A172 (cell line): ENCODE measurements around the gene TMEM132D. TPM values are rescaled to one million over a fixed set of nuclear protein-coding genes. Genes with fewer than 3 reads are reported as not detected.

Experiments
- DNase-seq: peaks from one replicate; pipeline ENCODE4 v3.0.0-alpha.2; 2015; ENCODE audit warnings: low spot score
- total RNA-seq: library from RNA; depleted of rRNA; stranded (reverse); fragments of >200 nt; shearing (Covaris generic); gene quantifications from 2 replicates; pipeline ENCODE4 v1.2.3, GENCODE V29; 2014

TMEM132D gene
- total RNA-seq, 1 experiment from 2014 or later = not detected

DNA sequence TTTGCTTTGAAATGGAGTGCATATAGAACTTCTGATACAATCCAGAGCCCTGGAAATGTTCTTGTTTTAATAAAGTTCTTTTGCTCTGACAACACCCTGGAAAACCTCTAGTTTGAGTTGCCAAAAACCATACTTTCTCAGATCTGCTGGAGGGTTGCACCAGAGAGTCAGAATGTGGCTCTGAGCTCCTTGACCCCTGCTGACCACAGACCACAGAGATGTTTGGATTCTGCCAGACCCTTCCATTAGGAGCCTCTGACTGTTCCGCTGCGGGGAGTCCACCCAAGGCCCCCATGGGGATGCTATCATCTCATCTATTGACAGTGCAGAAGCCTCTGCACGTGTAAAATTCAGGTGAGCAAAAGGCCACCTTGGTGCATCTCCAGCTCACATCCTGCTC lies 718.0 kb downstream of the TMEM132D start:
- no peak for DNase-seq

DNA sequence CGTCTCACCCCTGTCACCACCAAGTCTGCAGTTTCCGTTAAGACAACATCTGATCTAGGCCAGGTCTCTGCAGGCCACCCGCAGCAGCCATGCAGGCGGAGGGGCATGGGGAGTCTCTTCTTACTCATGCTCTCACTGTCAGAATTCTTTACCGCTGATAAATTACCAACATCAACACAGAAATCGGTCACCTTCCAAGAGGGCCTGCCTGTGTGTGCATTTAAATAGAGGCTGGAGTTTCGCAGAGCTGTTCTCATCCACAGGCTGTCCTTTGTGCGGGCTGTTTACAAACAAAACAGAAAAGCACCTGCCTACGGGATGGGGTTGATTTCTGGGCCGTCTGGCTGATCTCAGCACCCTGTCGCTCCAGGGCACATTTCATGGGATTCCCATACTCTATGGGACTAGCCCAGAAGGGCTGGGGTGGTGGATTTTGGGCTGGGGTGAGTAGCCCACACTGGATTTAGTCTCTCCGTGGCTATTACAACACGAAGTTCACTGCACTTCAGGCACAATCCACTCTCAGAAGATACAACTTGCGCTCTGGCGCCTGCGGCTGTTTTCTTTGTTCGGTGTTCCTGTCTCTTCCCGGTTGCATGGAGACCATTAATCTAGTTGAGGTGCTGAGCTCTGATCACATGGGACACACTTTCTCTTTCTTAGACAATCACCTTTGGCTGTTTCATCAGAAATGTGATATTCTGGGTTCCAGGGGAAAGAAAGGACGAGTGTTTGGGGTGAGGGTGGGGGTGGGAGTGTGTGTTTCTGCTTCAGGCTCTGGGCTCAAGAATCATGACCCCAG lies 719.5 kb downstream of the TMEM132D start:
- no peak for DNase-seq

DNA sequence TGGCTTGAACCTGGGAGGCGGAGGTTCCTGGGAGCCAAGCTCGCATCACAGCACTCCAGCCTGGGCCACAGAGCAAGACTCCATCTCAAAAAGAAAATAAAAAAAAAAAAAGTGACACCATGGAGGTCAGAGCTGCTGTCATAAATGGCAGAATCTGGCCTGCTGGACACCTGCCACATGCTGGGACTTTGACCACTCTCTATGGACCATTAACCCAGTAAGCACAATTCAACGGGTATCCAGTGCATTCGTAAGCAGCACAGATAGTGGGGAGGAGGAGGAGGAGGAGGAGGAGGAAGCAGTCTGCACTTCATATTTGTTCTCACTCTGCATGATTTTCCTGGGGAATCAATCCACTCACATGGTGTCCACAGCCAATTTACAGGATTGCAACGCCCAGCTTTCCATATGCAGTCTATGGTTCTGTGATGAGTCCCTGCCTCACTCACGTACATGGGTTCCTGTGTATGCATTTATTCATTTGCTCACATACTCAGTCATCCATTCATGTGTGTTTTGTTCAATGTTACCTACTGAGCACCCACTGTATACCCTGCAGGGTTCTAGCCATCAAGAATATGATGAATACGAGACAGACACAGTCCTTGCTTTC lies 723.8 kb downstream of the TMEM132D start:
- no peak for DNase-seq

DNA sequence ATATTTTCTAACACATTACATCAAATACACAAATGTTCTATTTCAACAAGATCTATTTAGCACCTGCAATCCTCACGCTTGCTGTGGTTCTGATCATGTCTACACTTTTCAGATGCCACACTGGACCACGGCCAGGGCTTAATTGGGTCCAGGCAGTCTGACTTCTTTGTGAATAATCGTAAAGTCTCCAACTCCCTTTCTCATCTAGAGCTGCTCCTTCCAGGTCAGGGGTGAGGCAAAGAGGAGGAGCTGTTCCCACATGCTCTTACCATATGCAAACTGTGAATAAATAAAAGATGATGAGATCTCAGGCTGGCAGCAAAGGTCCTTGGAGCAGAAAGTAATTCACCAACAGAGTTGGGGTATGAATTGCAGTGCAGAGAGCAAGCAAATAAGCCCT lies 733.9 kb downstream of the TMEM132D start:
- no peak for DNase-seq

DNA sequence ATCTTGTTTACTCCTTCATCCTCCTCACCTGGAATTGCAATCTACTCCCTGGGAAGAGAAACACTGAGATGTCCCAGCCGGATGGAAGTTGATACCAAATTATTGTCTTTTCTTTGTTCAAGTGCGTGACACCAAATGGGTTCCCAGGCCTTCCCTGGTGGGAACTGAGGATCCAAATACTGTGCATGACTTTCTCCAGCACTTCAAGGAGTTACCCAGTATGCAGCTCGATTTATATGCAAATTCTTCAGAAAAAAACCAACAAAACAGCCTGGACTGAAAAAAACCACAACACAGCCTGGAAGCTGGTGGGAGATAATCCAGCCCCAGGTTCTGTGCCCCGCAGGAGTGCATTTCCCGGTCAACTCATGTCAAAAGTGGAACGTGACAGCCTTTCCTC lies 740.0 kb downstream of the TMEM132D start:
- DNase-seq = no peak

DNA sequence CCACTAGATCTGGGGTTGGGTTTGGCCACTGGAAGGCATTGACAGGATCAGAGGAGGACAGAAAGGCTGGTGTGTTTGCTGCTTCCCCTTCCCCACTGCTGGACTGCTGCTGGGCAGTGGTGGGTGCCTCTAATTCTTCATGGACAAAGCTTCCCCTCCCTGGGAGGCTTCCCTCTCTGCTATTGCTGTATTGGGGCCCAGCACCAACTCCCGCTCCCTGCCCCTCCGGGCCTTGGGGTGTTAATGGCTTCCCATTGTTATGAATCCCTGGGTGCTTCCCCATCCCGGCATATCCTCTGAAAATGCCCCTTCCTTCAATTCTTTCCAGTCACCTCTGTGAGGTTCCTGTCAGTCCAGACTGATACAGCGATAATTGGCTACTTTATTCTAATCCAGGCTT lies 740.4 kb downstream of the TMEM132D start:
- DNase-seq = no peak

DNA sequence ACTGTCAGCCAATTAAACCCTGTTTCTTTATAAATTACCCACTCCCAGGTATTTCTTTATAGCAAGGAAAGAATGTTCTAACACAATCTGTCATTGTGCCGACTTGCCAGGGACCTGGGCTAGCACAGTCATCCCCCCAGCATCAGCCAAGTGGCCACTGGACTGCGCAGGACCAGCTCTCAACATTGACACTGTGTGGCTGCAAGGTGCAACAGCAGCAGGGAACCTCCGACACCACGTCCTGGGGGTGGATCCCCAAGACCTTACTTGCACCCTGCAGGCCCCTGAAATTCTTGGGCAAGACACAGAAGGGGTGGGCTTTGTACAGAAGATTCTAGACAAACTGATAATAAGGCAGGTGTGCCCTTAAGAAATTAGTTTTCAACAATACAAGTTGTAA lies 741.0 kb downstream of the TMEM132D start:
- no peak for DNase-seq

DNA sequence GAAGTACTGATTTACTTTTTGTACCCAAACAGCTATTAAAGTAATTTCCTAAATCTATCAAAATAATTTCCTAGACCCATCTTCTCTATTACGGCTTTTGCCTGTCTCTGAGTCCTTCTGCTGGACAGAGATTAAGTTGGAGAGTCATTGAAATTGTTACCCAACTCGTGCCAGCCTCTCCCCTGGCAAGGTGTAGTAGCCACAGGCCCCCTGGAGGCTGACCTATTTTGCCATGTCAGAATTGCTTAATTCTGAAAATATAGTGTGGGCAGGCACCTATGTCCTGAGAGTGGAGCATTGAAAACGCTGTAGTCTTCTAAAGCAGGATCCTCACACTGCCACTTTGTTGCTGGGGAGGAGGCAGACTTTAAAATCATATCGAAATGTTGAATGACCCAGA lies 742.3 kb downstream of the TMEM132D start:
- DNase-seq = no peak

DNA sequence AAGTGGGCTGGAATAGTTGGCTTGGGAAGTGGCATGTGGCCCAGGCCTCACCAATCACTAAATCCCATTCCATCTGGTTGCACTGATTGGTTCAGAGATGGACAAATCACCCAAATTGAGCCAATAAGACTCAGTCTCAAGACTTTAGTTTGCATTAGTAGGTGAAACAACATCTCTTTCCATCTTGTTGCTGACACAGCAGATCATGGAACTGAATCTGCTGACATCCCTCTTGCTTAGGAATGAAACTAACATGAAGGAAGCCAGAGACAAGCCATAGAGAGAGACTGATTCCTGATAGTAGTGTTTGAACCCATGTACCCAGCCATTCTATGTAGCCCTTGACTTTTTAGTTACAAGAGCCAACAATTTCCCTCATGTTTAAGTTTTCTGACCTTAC lies 743.5 kb downstream of the TMEM132D start:
- DNase-seq = no peak

DNA sequence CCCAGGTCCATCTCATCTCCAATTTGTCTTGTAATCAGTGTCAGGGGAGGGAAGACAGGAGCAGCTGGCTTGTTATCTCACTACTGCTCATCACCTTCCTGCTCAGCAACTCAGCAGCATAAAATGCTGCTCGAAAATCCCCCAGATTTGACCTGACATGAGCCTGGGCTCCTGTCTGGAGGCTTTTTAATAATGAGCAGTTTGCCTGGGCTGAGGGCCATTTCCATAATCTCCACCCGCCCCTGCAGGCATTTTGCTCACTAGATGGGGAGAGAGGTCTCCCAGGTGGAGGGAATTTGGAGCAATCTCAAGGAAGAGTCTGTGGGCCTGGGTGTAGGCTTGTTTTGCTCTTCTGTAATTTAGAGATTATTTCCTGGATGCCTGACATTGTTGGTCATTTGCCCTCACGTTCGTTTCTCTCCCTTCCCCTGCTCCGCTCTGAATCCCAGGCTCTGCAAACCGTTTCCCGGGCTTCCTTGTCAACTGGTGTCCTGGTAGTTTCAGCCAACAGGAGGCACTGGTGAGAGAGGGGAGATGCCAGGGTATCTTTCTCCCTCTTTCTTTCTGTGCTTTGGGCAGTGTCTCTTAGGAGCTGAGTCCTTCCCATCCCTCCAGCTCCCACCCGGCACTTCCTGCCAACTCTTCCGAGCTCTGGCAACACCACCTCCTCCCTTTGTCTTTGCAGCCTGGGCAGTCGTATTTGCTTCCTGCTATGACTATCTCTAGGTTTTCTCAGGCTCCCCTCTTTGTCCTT lies 751.3 kb downstream of the TMEM132D start:
- DNase-seq = no peak

DNA sequence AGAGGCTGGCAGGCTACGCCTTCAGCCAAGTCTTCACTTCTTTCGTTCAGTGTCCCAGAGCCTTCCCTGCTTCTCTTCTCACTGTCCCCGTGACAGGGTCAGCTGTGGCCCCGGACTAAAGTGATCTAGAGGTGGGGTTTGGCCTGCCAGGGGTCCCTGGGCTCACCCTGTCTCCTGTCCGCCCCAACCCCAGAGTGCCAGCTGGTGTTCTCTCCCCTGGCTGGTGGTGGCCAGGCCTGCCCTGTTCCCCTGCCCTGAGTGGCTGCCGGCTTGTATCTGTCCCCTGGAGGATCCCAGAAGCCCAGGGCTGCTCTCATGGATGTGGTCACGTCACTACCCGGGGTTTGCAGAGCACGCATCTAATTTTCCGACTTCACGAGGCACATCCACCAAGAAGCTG lies 753.1 kb downstream of the TMEM132D start:
- DNase-seq = no peak

DNA sequence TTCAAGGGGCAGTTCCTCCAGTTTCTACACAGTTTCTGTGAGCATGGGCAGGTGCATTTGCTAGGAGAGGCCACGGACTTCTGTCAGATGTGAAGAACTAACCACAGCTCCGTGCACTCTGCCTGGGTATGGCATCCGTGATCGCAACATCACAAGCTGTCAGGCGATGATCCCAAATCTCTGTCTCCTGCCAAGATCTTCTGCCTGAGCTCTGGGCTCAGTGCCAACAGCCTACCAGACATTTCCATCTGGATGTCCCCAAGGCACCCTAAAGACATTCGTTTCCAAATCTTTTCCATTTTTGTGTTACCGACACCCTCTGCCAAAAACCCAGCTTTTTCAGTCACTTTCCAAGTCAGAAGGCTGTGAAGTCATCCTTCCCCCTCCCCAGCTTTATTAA lies 758.4 kb downstream of the TMEM132D start:
- DNase-seq = no peak

DNA sequence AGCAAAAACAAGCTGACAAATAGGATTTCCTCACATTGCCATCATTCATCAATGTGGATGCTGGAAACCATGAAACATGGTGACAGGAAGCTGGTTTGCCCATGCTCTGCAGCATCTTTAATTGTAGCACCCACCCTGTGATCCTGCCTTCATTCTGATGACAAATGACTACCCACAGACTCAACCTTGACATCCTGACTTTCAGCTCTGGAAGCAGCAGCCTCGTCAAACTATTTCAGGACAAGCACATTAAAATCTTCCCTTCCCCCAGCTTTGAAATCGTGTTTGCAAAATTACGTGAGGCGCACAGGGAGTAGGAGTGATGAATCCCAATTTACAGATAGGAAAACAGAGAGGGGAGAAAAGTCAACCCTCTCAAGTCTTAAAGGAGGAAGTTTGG lies 765.0 kb downstream of the TMEM132D start:
- no peak for DNase-seq

DNA sequence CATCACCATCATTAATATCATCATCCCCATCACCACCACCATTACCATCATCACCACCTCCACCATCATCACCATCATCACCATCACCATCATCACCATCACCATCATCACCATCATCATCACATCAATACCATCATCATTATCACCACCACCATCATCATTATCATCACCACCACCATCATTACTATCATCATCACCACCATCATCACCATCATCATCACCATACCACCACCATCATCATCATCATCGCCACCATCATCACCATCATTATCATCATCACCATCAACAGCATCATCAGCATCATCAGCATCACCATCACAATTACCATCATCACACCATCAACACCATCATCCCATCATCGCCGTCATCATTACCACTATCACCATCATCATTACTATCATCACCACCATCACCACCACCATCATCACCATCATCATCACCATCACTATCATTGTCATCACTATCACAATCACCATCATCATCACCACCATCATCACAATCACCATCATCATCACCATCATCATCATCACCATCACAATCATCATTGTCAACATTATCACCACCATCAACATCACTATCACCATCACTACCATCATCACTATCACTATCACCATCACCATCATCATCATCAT lies 767.0 kb downstream of the TMEM132D start:
- DNase-seq = no peak

DNA sequence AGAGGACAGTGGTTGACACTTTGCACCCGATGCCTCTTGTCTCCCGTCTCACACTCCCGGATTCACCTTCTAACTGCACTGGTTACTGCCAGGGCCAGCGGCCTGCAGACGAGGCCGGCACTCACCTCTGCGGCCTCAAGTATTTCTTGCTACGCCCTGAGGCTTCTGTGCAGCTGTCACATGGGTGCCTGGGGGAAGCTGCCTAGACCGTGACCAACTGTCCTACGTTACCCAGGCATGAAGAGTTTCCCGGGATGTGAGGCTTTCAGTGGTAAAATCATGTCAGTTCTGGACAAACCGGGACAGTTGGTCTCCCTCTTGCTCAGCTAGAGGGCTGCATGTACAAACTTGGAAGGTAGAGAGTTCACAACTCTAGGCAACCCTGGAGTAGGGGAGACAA lies 776.1 kb downstream of the TMEM132D start:
- no peak for DNase-seq

DNA sequence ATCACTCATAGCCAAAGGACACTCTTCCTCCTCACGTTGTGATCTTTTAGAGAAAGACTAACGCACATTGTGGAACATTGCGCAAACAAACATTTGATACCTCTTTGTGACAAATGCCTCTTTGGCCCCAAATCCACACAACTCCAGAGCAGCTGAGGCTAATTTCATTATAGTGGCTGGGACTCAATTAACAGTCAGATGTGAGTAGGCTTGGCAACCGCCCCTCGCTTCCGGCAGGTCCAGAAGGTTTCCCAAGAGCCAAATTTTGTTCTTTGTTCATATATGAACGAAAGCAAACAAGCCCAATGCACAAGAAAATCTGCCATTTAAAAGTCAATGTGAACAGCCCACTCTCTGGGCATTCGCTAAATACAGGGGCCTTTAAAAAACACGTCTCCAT lies 776.6 kb downstream of the TMEM132D start:
- no peak for DNase-seq

DNA sequence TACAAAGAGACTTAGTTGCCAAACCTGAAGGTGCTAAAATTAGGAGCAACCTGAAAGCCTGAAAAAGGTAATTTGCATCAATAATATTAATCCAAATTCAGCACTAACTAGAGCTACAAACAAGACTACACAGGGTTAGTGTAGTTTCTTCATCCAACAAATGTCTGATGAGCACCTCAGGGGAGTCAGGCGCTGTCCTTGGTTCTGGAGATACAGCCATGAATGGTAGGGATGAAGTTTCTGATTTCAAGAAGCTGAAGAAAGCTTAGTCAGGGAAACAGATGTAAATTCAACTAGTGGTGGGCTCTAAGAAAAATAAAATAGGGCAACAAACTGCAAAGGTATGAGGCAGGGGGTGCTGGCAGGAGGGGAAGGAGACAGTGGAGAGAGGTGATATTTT lies 784.3 kb downstream of the TMEM132D start:
- DNase-seq = no peak

DNA sequence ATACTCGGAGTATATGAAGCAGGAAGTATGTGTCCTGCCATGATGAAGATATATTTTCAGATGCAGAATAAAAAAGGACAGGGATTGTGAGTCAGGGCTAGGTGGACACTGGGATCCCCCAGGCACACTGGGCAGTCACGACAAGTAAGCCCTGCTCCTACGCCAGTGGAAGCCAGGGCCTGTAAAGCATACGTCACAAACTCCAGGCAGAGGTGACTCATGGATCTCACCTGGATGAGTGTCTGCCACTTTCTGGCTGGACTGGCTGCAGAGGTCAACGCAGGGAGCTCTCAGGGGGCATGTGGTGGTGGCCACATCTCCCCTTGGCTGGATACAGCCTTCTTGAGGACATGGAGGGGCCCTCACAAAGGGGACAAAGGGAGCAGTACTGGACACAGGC lies 788.3 kb downstream of the TMEM132D start:
- no peak for DNase-seq

DNA sequence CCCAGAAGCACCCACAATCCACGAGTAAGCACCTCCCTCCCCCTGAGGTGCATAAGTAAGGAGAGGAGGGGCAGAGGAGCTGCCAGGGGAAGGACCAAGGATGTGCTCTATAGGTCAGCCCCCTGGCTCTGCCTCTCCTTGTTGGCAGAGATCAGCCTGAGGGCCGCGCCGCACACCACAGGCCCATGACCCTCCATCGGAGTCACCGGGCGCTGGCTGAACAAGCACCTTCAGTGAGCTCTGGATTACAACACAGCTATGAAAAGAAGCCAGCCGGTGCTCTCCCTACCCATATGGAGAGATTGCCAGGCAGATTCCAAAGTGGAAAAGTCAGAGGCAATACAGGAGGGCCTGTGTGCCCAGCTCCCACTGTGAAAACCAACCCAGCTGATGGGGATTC lies 793.2 kb downstream of the TMEM132D start:
- DNase-seq = no peak

DNA sequence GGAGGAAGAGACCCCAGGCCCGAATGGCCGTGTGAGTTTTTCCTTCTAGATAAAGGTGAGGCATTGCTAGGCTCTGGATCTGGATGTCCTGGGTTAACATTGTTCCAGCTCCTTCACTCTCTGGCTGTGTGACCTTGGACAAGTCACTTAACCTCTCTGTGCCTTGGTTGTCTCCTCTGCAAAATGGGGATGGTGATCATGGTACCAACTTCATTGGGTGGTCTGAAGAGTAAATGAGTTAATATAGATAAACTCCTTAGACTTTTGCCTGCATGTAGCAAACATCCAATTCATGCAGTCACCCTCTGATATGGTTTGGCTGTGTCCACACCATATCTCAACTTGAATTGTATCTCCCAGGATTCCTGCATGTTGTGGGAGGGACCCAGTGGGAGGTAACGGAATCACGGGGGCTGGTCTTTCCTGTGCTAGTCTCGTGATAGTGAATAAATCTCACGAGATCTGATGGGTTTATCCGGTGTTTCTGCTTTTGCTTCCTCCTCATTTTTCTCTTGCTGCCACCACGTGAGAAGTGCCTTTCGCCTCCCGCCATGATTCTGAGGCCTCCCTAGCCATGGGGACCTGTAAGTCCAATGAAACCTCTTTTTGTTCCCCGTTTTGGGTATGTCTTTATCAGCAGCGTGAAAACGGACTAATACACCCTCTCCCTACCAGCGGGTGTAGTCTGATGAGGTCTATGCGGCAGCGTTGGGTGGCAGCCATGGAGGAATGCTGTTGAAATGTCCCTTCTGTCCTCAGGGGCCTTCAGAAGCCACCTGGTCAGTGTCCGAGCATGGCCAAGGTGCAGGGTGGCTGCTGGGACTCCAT lies 794.4 kb downstream of the TMEM132D start:
- no peak for DNase-seq

DNA sequence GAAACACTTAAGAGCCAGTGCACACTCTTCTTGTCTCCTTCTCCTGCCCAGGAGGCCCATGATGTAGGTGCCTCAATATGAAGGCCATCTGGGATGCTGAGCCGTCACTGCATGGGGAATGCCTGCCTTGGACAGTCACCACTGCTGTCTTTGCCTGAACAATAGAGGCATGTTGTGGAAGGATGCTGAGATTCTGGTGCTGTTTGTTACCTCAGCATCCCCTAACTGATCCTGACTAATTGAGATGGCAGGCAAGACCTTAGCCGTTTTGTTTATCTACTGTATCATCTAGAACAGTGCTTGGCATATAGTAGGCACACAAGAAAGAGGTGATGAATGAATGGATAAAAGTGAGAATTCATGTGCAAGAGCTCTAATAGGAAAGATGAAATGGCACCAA lies 797.1 kb downstream of the TMEM132D start:
- no peak for DNase-seq

DNA sequence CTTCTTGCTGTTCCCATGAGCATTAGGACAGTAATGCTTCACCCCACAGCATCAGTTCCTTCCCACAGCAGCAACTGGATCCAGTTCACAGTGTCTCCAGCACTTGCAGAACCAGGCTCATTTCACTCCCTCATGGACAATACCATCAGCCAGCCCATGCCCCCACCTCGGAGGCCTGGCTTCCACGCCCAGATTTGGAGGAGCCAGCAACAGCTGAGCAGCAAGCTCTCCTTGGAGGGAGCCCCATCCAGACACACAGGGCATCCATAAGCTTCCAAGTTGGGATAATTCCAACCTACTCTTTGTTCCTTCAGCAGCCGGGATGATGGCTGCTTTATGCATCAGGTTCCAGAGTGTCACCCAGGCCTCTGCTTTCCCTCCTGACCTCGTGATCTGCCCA lies 800.6 kb downstream of the TMEM132D start:
- no peak for DNase-seq
